Osteoblast (primary cell): Measurements from ENCODE around the gene TBKBP1. TPM values are rescaled to one million over a fixed set of nuclear protein-coding genes. Genes with fewer than 3 reads are reported as not detected.
A peak's percentile ranks its signal among the peaks of the same experiment; 100 is the strongest.

Experiments
- DNase-seq: peaks from one replicate; pipeline ENCODE4 v3.0.0; 2011; ENCODE audit warnings: low spot score, mixed read lengths; ENCODE audit not compliant: insufficient read length; ENCODE audit errors: missing footprints
- H2AFZ ChIP-seq: 2 replicates; pipeline ENCODE4 v1.6.0; 2011; ENCODE audit warnings: mild to moderate bottlenecking, low read length
- H3K27ac ChIP-seq: 2 replicates; pipeline ENCODE4 v1.5.1; 2011; ENCODE audit warnings: mild to moderate bottlenecking, low read depth, low read length, moderate library complexity
- H3K27me3 ChIP-seq: 2 replicates; pipeline ENCODE4 v1.6.0; 2012; ENCODE audit warnings: mild to moderate bottlenecking, control low read depth, inconsistent platforms, low read length, moderate library complexity; ENCODE audit not compliant: insufficient read depth
- H3K36me3 ChIP-seq: 2 replicates; pipeline ENCODE4 v1.5.1; 2011; ENCODE audit warnings: mild to moderate bottlenecking, low read length, control low read depth, moderate library complexity; ENCODE audit not compliant: insufficient read depth
- H3K4me1 ChIP-seq: 2 replicates; pipeline ENCODE4 v1.5.1; 2011; ENCODE audit warnings: mild to moderate bottlenecking, low read length, control low read depth, moderate library complexity; ENCODE audit not compliant: insufficient read depth
- H3K4me2 ChIP-seq: 2 replicates; pipeline ENCODE4 v1.6.0; 2011; ENCODE audit warnings: mild to moderate bottlenecking, low read length; ENCODE audit not compliant: insufficient read depth
- H3K4me3 ChIP-seq: fragments of 200-600 bp; sonication (generic); 3 replicates; pipeline ENCODE4 v1.5.1; 2012; ENCODE audit warnings: mild to moderate bottlenecking, low read length, inconsistent platforms; ENCODE audit not compliant: insufficient read depth
- H3K79me2 ChIP-seq: 2 replicates; pipeline ENCODE4 v1.6.0; 2012; ENCODE audit warnings: mild to moderate bottlenecking, low read length, control low read depth, inconsistent platforms; ENCODE audit not compliant: insufficient read depth
- H3K9me3 ChIP-seq: 2 replicates; pipeline ENCODE4 v1.5.1; 2011; ENCODE audit warnings: low read depth, low read length, control low read depth
- H4K20me1 ChIP-seq: 2 replicates; pipeline ENCODE4 v1.6.0; 2012; ENCODE audit warnings: mild to moderate bottlenecking, low read length, control low read depth; ENCODE audit not compliant: insufficient read depth
- total RNA-seq: library from RNA; depleted of rRNA; stranded (reverse); fragments of >200 nt; gene quantifications from 2 replicates; pipeline ENCODE4 v1.2.3, GENCODE V29; 2012
- TF ChIP-seq, protein P1 (sequence below): IDR thresholded peaks from 2 replicates; pipeline ENCODE4 v1.5.1; 2011; ENCODE audit warnings: mild to moderate bottlenecking, low read depth, low read length, moderate library complexity; ENCODE audit errors: extremely low read depth

TBKBP1 gene
- total RNA-seq, 1 donor = 11.9 TPM

DNA sequence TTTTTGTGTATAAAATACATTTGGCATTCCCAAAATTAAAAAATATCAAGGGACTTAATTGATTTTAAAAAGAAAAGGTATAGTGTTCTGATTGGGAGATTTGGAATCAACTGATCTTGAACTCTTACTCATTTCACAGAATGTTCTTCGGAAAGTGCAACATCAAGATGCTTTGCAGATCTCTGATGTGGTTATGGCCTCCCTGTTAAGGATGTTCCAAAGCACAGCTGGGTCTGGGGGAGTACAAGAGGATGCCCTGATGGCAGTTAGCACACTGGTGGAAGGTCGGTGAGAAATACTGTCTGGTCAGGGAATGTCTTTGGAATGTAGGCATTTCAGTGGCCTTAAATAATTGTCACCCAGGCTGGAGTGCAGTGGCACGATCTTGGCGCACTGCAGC lies 19.5 kb upstream of the TBKBP1 start:
- Histone ChIP-seq H4K20me1 (peaks cover 28% of the 10 kb centered on the region), H3K9me3 (no peaks in the 10 kb centered on the region), H3K4me3 (no peak overlapping the region), H3K4me2 (no peak overlapping the region), H3K27me3 (no peaks in the 10 kb centered on the region), H2AFZ (no peak overlapping the region), H3K27ac (no peak overlapping the region), H3K4me1 (no peaks in the 10 kb centered on the region), H3K79me2 (peaks cover 40% of the 10 kb centered on the region), H3K36me3 (peaks cover 99% of the 10 kb centered on the region)
- TF ChIP-seq, protein P1, sequence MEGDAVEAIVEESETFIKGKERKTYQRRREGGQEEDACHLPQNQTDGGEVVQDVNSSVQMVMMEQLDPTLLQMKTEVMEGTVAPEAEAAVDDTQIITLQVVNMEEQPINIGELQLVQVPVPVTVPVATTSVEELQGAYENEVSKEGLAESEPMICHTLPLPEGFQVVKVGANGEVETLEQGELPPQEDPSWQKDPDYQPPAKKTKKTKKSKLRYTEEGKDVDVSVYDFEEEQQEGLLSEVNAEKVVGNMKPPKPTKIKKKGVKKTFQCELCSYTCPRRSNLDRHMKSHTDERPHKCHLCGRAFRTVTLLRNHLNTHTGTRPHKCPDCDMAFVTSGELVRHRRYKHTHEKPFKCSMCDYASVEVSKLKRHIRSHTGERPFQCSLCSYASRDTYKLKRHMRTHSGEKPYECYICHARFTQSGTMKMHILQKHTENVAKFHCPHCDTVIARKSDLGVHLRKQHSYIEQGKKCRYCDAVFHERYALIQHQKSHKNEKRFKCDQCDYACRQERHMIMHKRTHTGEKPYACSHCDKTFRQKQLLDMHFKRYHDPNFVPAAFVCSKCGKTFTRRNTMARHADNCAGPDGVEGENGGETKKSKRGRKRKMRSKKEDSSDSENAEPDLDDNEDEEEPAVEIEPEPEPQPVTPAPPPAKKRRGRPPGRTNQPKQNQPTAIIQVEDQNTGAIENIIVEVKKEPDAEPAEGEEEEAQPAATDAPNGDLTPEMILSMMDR = no peak
- no peak for DNase-seq

DNA sequence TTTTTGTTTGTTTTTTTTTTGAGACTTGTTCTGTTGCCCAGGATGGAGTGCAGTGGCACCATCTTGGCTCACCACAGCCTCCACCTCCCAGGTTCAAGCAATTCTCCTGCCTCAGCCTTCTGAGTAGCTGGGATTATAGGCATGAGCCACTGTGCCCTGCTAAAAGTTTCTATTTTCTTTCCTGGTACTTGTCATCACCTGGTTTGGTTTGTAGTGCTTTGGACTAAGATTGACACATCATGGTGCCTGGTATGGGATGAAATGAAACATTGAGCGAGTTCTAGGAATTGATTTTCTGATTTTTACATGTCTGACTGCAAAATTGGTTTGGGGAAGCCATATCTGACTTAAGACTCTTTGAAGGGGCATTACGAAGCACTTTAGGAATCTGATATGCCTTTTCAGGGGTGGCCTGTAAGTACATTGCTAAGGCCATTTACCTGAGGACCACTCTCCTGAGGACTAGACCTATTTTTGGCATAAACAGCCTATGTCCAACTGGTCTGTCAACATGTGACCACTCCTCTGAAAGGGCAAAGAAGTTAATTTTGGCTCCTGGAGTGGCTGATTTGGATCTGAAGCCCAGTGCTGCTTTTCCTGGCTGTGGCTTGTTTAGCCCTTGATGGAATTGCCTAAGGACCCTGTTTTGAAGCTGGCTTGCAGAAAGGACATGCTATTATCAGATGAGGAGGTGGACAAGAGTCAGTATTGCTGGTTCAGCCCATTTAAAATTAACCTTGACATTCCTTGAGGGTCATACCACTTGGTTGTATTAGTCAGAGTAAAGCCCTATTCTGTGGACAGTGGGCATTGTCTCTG lies 18.4 kb upstream of the TBKBP1 start:
- Histone ChIP-seq H3K4me3 (no peak overlapping the region), H3K4me1 (no peaks in the 10 kb centered on the region), H3K27me3 (no peaks in the 10 kb centered on the region), H3K36me3 (peaks cover 99% of the 10 kb centered on the region), H3K4me2 (no peak overlapping the region), H4K20me1 (peaks cover 27% of the 10 kb centered on the region), H3K9me3 (no peaks in the 10 kb centered on the region), H3K27ac (no peak overlapping the region), H2AFZ (no peak overlapping the region), H3K79me2 (peaks cover 33% of the 10 kb centered on the region)
- TF ChIP-seq, protein P1 = no peak
- no peak for DNase-seq

DNA sequence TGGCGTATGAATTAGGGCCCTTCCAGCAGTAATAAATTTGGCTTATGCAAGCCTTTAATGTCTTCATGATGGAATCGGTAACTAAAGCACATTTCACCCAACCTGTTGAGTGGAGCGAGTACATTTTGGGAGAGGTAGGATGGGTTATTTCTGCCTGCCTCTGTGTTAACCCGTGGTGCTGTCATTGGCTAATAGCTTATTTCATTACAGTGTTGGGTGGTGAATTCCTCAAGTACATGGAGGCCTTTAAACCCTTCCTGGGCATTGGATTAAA lies 17.8 kb upstream of the TBKBP1 start:
- Histone ChIP-seq H2AFZ (no peak overlapping the region), H3K27ac (no peak overlapping the region), H3K36me3 (peaks cover 98% of the 10 kb centered on the region), H3K27me3 (no peaks in the 10 kb centered on the region), H3K79me2 (peaks cover 31% of the 10 kb centered on the region), H3K9me3 (no peaks in the 10 kb centered on the region), H3K4me2 (no peak overlapping the region), H4K20me1 (peaks cover 25% of the 10 kb centered on the region), H3K4me1 (no peaks in the 10 kb centered on the region), H3K4me3 (no peak overlapping the region)
- DNase-seq = peak; percentile 54
- TF ChIP-seq, protein P1 = no peak

DNA sequence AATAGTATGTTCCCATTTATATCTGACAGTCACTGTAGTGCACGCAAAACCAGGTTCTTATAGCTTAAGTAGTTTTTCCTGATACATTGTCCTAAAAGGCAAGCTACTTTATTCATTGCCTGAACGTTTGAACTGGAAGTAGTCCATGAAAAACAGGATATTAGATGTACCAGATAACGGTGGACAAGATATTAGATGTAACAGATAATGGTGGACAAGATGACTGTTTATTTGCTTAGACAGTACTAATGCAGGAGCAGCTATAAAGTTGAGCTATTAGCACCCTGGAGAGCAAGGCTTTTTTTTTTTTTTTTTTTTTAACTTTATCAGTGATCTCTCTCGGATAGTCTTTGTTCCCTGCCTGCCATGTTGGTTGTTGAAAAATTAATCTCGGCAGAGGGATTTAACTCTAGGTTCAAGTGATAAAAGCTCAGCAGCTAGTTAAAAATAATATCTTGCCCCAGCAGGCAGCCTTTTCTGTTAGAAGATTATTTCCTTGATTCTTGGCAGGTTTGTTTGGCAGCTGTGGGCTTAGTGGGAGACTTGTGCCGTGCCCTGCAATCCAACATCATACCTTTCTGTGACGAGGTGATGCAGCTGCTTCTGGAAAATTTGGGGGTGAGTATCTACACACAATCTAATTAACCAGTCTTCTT lies 17.3 kb upstream of the TBKBP1 start:
- Histone ChIP-seq H3K27me3 (no peaks in the 10 kb centered on the region), H3K27ac (no peak overlapping the region), H3K4me1 (no peaks in the 10 kb centered on the region), H3K4me3 (no peak overlapping the region), H3K4me2 (no peak overlapping the region), H4K20me1 (peaks cover 25% of the 10 kb centered on the region), H3K9me3 (no peaks in the 10 kb centered on the region), H3K36me3 (peaks cover 97% of the 10 kb centered on the region), H2AFZ (no peak overlapping the region), H3K79me2 (peaks cover 31% of the 10 kb centered on the region)
- TF ChIP-seq, protein P1 = no peak
- DNase-seq = peak; percentile 53
